Endothelial cell of umbilical vein (primary cell): ENCODE results near the gene BIRC2. TPM values are rescaled to one million over a fixed set of nuclear protein-coding genes. Genes with fewer than 3 reads are reported as not detected.

ENCODE experiments used
- BruUV-seq: library from RNA; stranded (reverse); fragments of 400-500 nt; replicated peaks from 2 replicates; lab custom pipeline; 2021; lab: Mats Ljungman, UMichigan
- CTCF ChIA-PET: fragments of 300-600, 350-600 bp; sonication (Branson Sonifier 250); formaldehyde crosslinking; loops from one replicate; lab custom pipeline; 2021; ENCODE audit warnings: antibody characterized with exemption, inconsistent platforms; lab: Charles Lee
- POLR2A ChIA-PET: fragments of 300-600, 350-600 bp; sonication (Branson Sonifier 250); formaldehyde crosslinking; loops from one replicate; lab custom pipeline; 2021; ENCODE audit warnings: antibody characterized with exemption, inconsistent platforms; lab: Charles Lee
- DNase-seq: peaks from one replicate; pipeline ENCODE4 v3.0.0-alpha.2; 2011; ENCODE audit warnings: low read depth, low spot score
- FAIRE-seq: peaks from 2 replicates; lab custom pipeline; 2011; peaks lifted over from hg19 to GRCh38; lab: Jason Lieb, UNC
- H2AFZ ChIP-seq: 2 replicates; pipeline ENCODE4 v1.6.0; 2012; ENCODE audit warnings: low read depth, low read length, control low read depth, inconsistent platforms
- H3K27ac ChIP-seq: 2 replicates; pipeline ENCODE4 v1.5.1; 2011; ENCODE audit warnings: low read depth, mild to moderate bottlenecking, control low read depth, low read length, moderate library complexity; ENCODE audit not compliant: insufficient read depth
- H3K27me3 ChIP-seq, 2 experiments: 2 replicates each; pipeline versions ENCODE4 v1.6.0 to v1.6.1; 2011; ENCODE audit warnings: low read length in 2 of 2, mixed read lengths in 1 of 2; ENCODE audit not compliant: control insufficient read depth in 2 of 2, insufficient read depth in 2 of 2
- H3K36me3 ChIP-seq, 2 experiments: 2 replicates in 1 of 2; 3 replicates in 1 of 2; pipeline ENCODE4 v1.5.1; 2011; ENCODE audit warnings: low read length in 2 of 2, mild to moderate bottlenecking in 1 of 2, moderate library complexity in 1 of 2; ENCODE audit not compliant: control insufficient read depth in 2 of 2, insufficient read depth in 2 of 2; ENCODE audit errors: extremely low read depth in 1 of 2
- H3K4me1 ChIP-seq: 3 replicates; pipeline ENCODE4 v1.5.1; 2011; ENCODE audit warnings: mild to moderate bottlenecking, low read length; ENCODE audit not compliant: control insufficient read depth, insufficient read depth; ENCODE audit errors: extremely low read depth
- H3K4me2 ChIP-seq: 2 replicates; pipeline ENCODE4 v1.6.1; 2011; ENCODE audit warnings: low read length, control low read depth, mixed read lengths; ENCODE audit not compliant: insufficient read depth
- H3K4me3 ChIP-seq, 3 experiments: fragments of 200-600 bp in 1 of 3; sonication (generic), shearing (Covaris generic) in 1 of 3; replicated peaks in 1 of 3; 2 replicates each; pipeline ENCODE4 v1.5.1; 2011 to 2016; ENCODE audit warnings: control low read depth in 3 of 3, low read length in 3 of 3, mild to moderate bottlenecking in 2 of 3, inconsistent platforms in 1 of 3, low read depth in 1 of 3, moderate library complexity in 1 of 3; ENCODE audit not compliant: insufficient read depth in 1 of 3
- H3K79me2 ChIP-seq: 2 replicates; pipeline ENCODE4 v1.6.0; 2012; ENCODE audit warnings: low read length, inconsistent platforms; ENCODE audit not compliant: control insufficient read depth, insufficient read depth
- H3K9ac ChIP-seq: replicated peaks from 2 replicates; pipeline ENCODE3; 2011; ENCODE audit warnings: low read length, control low read depth; ENCODE audit not compliant: insufficient read depth; ENCODE audit errors: extremely low read depth
- H3K9me1 ChIP-seq: replicated peaks from 3 replicates; pipeline ENCODE4 v1.6.0; 2011; ENCODE audit warnings: mild to moderate bottlenecking, low read length; ENCODE audit not compliant: control insufficient read depth, insufficient read depth; ENCODE audit errors: extremely low read depth
- H3K9me3 ChIP-seq: replicated peaks from 2 replicates; pipeline ENCODE4 v1.5.1; 2012; ENCODE audit warnings: low read length, inconsistent platforms; ENCODE audit not compliant: control insufficient read depth, insufficient read depth
- H4K20me1 ChIP-seq: replicated peaks from 2 replicates; pipeline ENCODE3; 2011; ENCODE audit warnings: mild to moderate bottlenecking, low read length; ENCODE audit not compliant: control insufficient read depth, insufficient read depth; ENCODE audit errors: extremely low read depth
- CTCF ChIP-seq, 2 donors: IDR thresholded peaks; 1 replicate in 1 of 2; 2 replicates in 1 of 2; pipeline ENCODE4 v1.5.1; 2011; ENCODE audit warnings: low read length in 2 of 2, mild to moderate bottlenecking in 2 of 2, moderate library complexity in 2 of 2, control low read depth in 1 of 2, inconsistent platforms in 1 of 2, low read depth in 1 of 2; ENCODE audit not compliant: insufficient read depth in 1 of 2; ENCODE audit errors: extremely low read depth in 1 of 2
- EZH2 ChIP-seq: IDR thresholded peaks from 2 replicates; pipeline ENCODE4 v1.6.1; 2012; ENCODE audit warnings: borderline replicate concordance, low read depth, mild to moderate bottlenecking, moderate library complexity, low read length, inconsistent platforms; ENCODE audit not compliant: severe bottlenecking
- FOS ChIP-seq: IDR thresholded peaks from 2 replicates; pipeline ENCODE4 v1.6.1; 2011; ENCODE audit warnings: mild to moderate bottlenecking, low read length, moderate library complexity, borderline replicate concordance; ENCODE audit not compliant: insufficient read depth
- GATA2 ChIP-seq: IDR thresholded peaks from 2 replicates; pipeline ENCODE4 v1.7.0; 2011; ENCODE audit warnings: low read depth, mild to moderate bottlenecking, moderate library complexity, mixed read lengths, low read length; ENCODE audit not compliant: insufficient read length, insufficient read depth
- JUN ChIP-seq: IDR thresholded peaks from 2 replicates; pipeline ENCODE4 v1.6.1; 2011; ENCODE audit warnings: borderline replicate concordance, low read depth; ENCODE audit not compliant: insufficient read length, insufficient read depth
- MAX ChIP-seq: IDR thresholded peaks from 2 replicates; pipeline ENCODE4 v1.6.1; 2011; ENCODE audit not compliant: insufficient read depth, insufficient read length
- MYC ChIP-seq: IDR thresholded peaks from one replicate; pipeline ENCODE4 v1.6.1; 2011; ENCODE audit warnings: mild to moderate bottlenecking, low read depth, low read length
- POLR2A ChIP-seq: IDR thresholded peaks from 2 replicates; pipeline ENCODE4 v1.6.1; 2012; ENCODE audit warnings: low read depth, mild to moderate bottlenecking, control low read depth, low read length
- POLR2AphosphoS5 ChIP-seq: IDR thresholded peaks from 2 replicates; pipeline ENCODE4 v1.6.1; 2012; ENCODE audit warnings: low read depth, mild to moderate bottlenecking, control low read depth, low read length, moderate library complexity; ENCODE audit not compliant: insufficient read depth
- dilution Hi-C: fragments of 300-500 bp; cut with MboI; formaldehyde crosslinking; loops from one replicate; pipeline ENCODE4 v1.15.0; 2019; ENCODE audit warnings: low sequenced_read_pairs; ENCODE audit not compliant: extremely low pct_ligation_motif_present
- intact Hi-C: fragments of 100-400 bp; cut with micrococcal nuclease; formaldehyde crosslinking; loops from one replicate; pipeline ENCODE4 v1.10.0; 2022
- polyA plus RNA-seq, 4 experiments: library from polyadenylated mRNA; depleted of rRNA in 3 of 4; stranded (reverse) in 3 of 4; unstranded in 1 of 4; fragments of >200 nt; gene quantifications; 2 replicates each; pipeline versions ENCODE4 v1.2.1 to v1.2.3, GENCODE V29; 2011 to 2012; ENCODE audit warnings: missing spikeins in 1 of 4
- total RNA-seq: library from RNA; stranded (reverse); gene quantifications from 2 replicates; pipeline ENCODE4 v1.2.3, GENCODE V29; 2021

BIRC2 gene
- total and polyA plus RNA-seq, 2 donors (not counting 3 experiments of a cell fraction or from before 2014, with no cell fraction given) = 42.8 to 47.3 TPM

- H3K4me2 ChIP-seq = no peak overlapping the region
- H3K4me3 ChIP-seq = no peak overlapping the region
- peaks cover 0 to 4% of the 10 kb centered on the region in 2 experiments for H3K36me3 ChIP-seq
- TF ChIP-seq JUN (no peak), MAX (no peak), FOS (no peak), CTCF (IDR thresholded peaks at IDR 0.05; ENCODE audit: extremely low read depth in 1 of 2, insufficient read depth in 1 of 2, low read depth in 1 of 2, low read length in 2 of 2) (no peak), MYC (no peak), POLR2AphosphoS5 (no peak), GATA2 (no peak), POLR2A (no peak), EZH2 (no peak)
- DNase-seq (no peak), FAIRE-seq (no peak)
- intact Hi-C loops = no loop called here
- no TSS peak for BruUV-seq
- H4K20me1 ChIP-seq = no peaks in the 10 kb centered on the region
- no peaks in the 10 kb centered on the region for H3K9me1 ChIP-seq
- H3K27me3 ChIP-seq = no peaks in the 10 kb centered on the region
- H2AFZ ChIP-seq = no peak overlapping the region
- no peaks in the 10 kb centered on the region for H3K4me1 ChIP-seq
- dilution Hi-C loops = no loop called here
- no peak overlapping the region for H3K9ac ChIP-seq
- no peaks in the 10 kb centered on the region for H3K9me3 ChIP-seq
- POLR2A ChIA-PET = no interaction called here
- H3K79me2 ChIP-seq = peaks cover 85% of the 10 kb centered on the region
- no peak overlapping the region for H3K27ac ChIP-seq
- CTCF ChIA-PET = interaction anchor here (1.4 to 2.0 kb wide), 4 partner anchors 11 to 83 kb away, joined by 3 to 7 read pairs (median 5); no protein-coding TSS in a partner anchor
Measured at GRCh38 chr11:102413497-102413896, 66.5 kb downstream of the BIRC2 start.
